GM23338 (cell line): ENCODE data around the gene FAM162B. TPM values are rescaled to one million over a fixed set of nuclear protein-coding genes. Genes with fewer than 3 reads are reported as not detected.

ENCODE experiments used
- ATAC-seq: fragments of 200-7000 bp; cut with Tn5 transposase; 3 replicates; pipeline ENCODE4 v1.9.1; 2020
- DNase-seq: peaks from one replicate; pipeline ENCODE4 v3.0.0-alpha.2; 2015; ENCODE audit warnings: low spot score
- H2AFZ ChIP-seq: fragments of 200-600 bp; sonication (generic); 2 replicates; pipeline ENCODE4 v1.8.0; 2016; ENCODE audit warnings: antibody characterized with exemption, mild to moderate bottlenecking, moderate library complexity
- H3F3A ChIP-seq: fragments of 200-600 bp; sonication (generic); replicated peaks from 2 replicates; pipeline ENCODE4 v1.8.0; 2017; ENCODE audit warnings: antibody characterized with exemption, mixed run types, low read depth
- H3K27ac ChIP-seq: fragments of 200-600 bp; sonication (generic); 2 replicates; pipeline ENCODE4 v1.6.1; 2016; ENCODE audit warnings: low read depth
- H3K27me3 ChIP-seq: fragments of 200-600 bp; sonication (generic); 2 replicates; pipeline ENCODE4 v1.8.0; 2016; ENCODE audit warnings: mild to moderate bottlenecking, mixed run types, moderate library complexity; ENCODE audit not compliant: insufficient read depth
- H3K36me3 ChIP-seq: fragments of 200-600 bp; sonication (generic); 2 replicates; pipeline ENCODE4 v1.8.0; 2016; ENCODE audit warnings: mild to moderate bottlenecking; ENCODE audit not compliant: insufficient read depth
- H3K4me1 ChIP-seq: fragments of 200-600 bp; sonication (generic); 2 replicates; pipeline ENCODE4 v1.8.0; 2016; ENCODE audit warnings: mild to moderate bottlenecking, moderate library complexity; ENCODE audit not compliant: insufficient read depth
- H3K4me2 ChIP-seq: fragments of 200-600 bp; sonication (generic); 2 replicates; pipeline ENCODE4 v1.7.1; 2017; ENCODE audit warnings: mixed run types
- H3K4me3 ChIP-seq: fragments of 200-600 bp; sonication (generic); 2 replicates; pipeline ENCODE4 v1.6.1; 2016; ENCODE audit warnings: mixed run types
- H3K79me2 ChIP-seq: fragments of 200-600 bp; sonication (generic); replicated peaks from 2 replicates; pipeline ENCODE4 v1.8.0; 2017; ENCODE audit warnings: mild to moderate bottlenecking; ENCODE audit not compliant: insufficient read depth
- H3K9me2 ChIP-seq: fragments of 200-600 bp; sonication (generic); 2 replicates; pipeline ENCODE4 v1.8.0; 2017; ENCODE audit not compliant: insufficient read depth
- H4K20me1 ChIP-seq: fragments of 200-600 bp; sonication (generic); replicated peaks from 2 replicates; pipeline ENCODE4 v1.8.0; 2017; ENCODE audit warnings: mild to moderate bottlenecking; ENCODE audit not compliant: insufficient read depth
- H3K27ac Mint-ChIP-seq: 2 replicates; pipeline ENCODE4 v1.8.0; 2020; ENCODE audit warnings: inconsistent platforms, mild to moderate bottlenecking, moderate library complexity, mixed read lengths
- H3K27me3 Mint-ChIP-seq: 3 replicates; pipeline ENCODE4 v1.8.0; 2022; ENCODE audit warnings: low read depth, mild to moderate bottlenecking, moderate library complexity, mixed read lengths, inconsistent platforms; ENCODE audit not compliant: insufficient read depth, poor library complexity
- H3K36me3 Mint-ChIP-seq: 3 replicates; pipeline ENCODE4 v1.8.0; 2021; ENCODE audit warnings: low read depth, mild to moderate bottlenecking, inconsistent platforms, moderate library complexity, mixed read lengths
- H3K4me1 Mint-ChIP-seq: 3 replicates; pipeline ENCODE4 v1.8.0; 2020; ENCODE audit warnings: mild to moderate bottlenecking, inconsistent platforms, mixed read lengths
- H3K4me3 Mint-ChIP-seq: 3 replicates; pipeline ENCODE4 v1.8.0; 2021; ENCODE audit warnings: moderate library complexity, mild to moderate bottlenecking, inconsistent platforms, mixed read lengths
- H3K9me3 Mint-ChIP-seq: 3 replicates; pipeline ENCODE4 v1.8.0; 2020; ENCODE audit warnings: moderate library complexity, mild to moderate bottlenecking, inconsistent platforms, mixed read lengths
- CREB1 ChIP-seq: fragments of 250-450 bp; sonication (Bioruptor Pico); IDR thresholded peaks from 2 replicates; pipeline ENCODE4 v1.5.0; 2020; ENCODE audit warnings: low read depth, mild to moderate bottlenecking, moderate library complexity
- EZH2 ChIP-seq: fragments of 200-600 bp; sonication (generic); IDR thresholded peaks from one replicate; pipeline ENCODE4 v1.8.0; 2017; ENCODE audit warnings: antibody characterized with exemption, mild to moderate bottlenecking, low read depth; ENCODE audit not compliant: unreplicated experiment
- JUNB ChIP-seq: IDR thresholded peaks from one replicate; pipeline ENCODE4 v1.6.1; 2016; ENCODE audit warnings: antibody characterized with exemption; ENCODE audit not compliant: unreplicated experiment
- ZNF114 ChIP-seq: fragments of 250-450 bp; sonication (Bioruptor Pico); IDR thresholded peaks from 2 replicates; pipeline ENCODE4 v1.5.0; 2020; ENCODE audit warnings: mild to moderate bottlenecking, moderate library complexity
- polyA plus RNA-seq: library from polyadenylated mRNA; unstranded; fragments of >200 nt; fragmentation: Nextera tagmentation; extraction: Ambion mirVana; gene quantifications from 2 replicates; pipeline ENCODE4 v1.2.1, GENCODE V29; 2016
- total RNA-seq: library from RNA; depleted of rRNA; stranded (reverse); fragments of >200 nt; shearing (Covaris generic); gene quantifications from 2 replicates; pipeline ENCODE4 v1.2.3, GENCODE V29; 2014
- TF ChIP-seq, protein P1 (sequence below): fragments of 250-450 bp; sonication (Bioruptor Pico); IDR thresholded peaks from 2 replicates; pipeline ENCODE4 v1.5.0; 2020; ENCODE audit warnings: mild to moderate bottlenecking, moderate library complexity
- TF ChIP-seq, protein P2 (sequence below): IDR thresholded peaks from 2 replicates; pipeline ENCODE4 v1.6.1; 2016; ENCODE audit warnings: antibody characterized with exemption

The FAM162B gene
- total and polyA plus RNA-seq, 2 experiments from 2014 or later = 5.9 to 9.3 TPM

DNA sequence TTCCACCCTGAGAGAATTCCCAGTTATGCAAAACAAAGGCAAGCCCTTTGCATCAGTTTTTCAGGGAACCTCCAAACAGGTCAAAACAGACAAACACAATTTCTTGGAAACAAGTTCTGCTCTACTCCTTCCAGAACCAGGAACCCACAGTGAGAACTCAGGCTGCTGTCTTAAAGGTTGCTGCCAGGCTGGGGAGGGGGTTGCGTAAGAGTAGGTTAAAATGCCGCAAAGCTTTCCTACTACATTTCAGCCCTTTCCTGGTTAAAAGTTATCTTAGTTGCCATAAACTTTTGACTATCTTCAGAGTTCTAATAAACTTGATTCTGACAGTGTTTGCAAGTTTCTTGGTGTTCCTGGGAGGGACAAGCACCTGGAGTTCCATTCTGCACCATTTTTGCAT is 50.8 kb downstream of the FAM162B start:
- no peak for ATAC-seq
- H3K4me2 ChIP-seq = no peak overlapping the region
- H3K4me3 ChIP-seq = no peak overlapping the region
- 0 out of 2 replicates have a peak, but pooled peaks cover 7% of the 10 kb centered on the region for H4K20me1 ChIP-seq
- H3K9me3 Mint-ChIP-seq = no peaks in the 10 kb centered on the region; the same call in 2 of the 3 replicates
- peaks cover 66% of the 10 kb centered on the region for H3K36me3 Mint-ChIP-seq
- no peak overlapping the region for H3K27ac ChIP-seq
- H3K4me1 Mint-ChIP-seq = peaks cover 2% of the 10 kb centered on the region; the same call in 1 of the 3 replicates
- TF ChIP-seq EZH2 (no peak), JUNB (no peak), ZNF114 (CRISPR knock-in tag) (no peak), CREB1 (CRISPR knock-in tag) (no peak)
- TF ChIP-seq, protein P1, sequence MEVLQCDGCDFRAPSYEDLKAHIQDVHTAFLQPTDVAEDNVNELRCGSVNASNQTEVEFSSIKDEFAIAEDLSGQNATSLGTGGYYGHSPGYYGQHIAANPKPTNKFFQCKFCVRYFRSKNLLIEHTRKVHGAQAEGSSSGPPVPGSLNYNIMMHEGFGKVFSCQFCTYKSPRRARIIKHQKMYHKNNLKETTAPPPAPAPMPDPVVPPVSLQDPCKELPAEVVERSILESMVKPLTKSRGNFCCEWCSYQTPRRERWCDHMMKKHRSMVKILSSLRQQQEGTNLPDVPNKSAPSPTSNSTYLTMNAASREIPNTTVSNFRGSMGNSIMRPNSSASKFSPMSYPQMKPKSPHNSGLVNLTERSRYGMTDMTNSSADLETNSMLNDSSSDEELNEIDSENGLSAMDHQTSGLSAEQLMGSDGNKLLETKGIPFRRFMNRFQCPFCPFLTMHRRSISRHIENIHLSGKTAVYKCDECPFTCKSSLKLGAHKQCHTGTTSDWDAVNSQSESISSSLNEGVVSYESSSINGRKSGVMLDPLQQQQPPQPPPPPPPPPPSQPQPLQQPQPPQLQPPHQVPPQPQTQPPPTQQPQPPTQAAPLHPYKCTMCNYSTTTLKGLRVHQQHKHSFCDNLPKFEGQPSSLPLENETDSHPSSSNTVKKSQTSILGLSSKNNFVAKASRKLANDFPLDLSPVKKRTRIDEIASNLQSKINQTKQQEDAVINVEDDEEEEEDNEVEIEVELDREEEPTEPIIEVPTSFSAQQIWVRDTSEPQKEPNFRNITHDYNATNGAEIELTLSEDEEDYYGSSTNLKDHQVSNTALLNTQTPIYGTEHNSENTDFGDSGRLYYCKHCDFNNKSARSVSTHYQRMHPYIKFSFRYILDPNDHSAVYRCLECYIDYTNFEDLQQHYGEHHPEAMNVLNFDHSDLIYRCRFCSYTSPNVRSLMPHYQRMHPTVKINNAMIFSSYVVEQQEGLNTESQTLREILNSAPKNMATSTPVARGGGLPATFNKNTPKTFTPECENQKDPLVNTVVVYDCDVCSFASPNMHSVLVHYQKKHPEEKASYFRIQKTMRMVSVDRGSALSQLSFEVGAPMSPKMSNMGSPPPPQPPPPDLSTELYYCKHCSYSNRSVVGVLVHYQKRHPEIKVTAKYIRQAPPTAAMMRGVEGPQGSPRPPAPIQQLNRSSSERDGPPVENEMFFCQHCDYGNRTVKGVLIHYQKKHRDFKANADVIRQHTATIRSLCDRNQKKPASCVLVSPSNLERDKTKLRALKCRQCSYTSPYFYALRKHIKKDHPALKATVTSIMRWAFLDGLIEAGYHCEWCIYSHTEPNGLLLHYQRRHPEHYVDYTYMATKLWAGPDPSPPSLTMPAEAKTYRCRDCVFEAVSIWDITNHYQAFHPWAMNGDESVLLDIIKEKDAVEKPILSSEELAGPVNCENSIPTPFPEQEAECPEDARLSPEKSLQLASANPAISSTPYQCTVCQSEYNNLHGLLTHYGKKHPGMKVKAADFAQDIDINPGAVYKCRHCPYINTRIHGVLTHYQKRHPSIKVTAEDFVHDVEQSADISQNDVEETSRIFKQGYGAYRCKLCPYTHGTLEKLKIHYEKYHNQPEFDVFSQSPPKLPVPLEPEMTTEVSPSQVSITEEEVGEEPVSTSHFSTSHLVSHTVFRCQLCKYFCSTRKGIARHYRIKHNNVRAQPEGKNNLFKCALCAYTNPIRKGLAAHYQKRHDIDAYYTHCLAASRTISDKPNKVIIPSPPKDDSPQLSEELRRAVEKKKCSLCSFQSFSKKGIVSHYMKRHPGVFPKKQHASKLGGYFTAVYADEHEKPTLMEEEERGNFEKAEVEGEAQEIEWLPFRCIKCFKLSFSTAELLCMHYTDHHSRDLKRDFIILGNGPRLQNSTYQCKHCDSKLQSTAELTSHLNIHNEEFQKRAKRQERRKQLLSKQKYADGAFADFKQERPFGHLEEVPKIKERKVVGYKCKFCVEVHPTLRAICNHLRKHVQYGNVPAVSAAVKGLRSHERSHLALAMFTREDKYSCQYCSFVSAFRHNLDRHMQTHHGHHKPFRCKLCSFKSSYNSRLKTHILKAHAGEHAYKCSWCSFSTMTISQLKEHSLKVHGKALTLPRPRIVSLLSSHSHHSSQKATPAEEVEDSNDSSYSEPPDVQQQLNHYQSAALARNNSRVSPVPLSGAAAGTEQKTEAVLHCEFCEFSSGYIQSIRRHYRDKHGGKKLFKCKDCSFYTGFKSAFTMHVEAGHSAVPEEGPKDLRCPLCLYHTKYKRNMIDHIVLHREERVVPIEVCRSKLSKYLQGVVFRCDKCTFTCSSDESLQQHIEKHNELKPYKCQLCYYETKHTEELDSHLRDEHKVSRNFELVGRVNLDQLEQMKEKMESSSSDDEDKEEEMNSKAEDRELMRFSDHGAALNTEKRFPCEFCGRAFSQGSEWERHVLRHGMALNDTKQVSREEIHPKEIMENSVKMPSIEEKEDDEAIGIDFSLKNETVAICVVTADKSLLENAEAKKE (CRISPR knock-in tag) = no peak
- TF ChIP-seq, protein P2, sequence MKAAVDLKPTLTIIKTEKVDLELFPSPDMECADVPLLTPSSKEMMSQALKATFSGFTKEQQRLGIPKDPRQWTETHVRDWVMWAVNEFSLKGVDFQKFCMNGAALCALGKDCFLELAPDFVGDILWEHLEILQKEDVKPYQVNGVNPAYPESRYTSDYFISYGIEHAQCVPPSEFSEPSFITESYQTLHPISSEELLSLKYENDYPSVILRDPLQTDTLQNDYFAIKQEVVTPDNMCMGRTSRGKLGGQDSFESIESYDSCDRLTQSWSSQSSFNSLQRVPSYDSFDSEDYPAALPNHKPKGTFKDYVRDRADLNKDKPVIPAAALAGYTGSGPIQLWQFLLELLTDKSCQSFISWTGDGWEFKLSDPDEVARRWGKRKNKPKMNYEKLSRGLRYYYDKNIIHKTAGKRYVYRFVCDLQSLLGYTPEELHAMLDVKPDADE = no peak
- no peak overlapping the region for H2AFZ ChIP-seq
- no peak overlapping the region for H3K4me3 Mint-ChIP-seq
- H3K4me1 ChIP-seq = no peaks in the 10 kb centered on the region
- no peaks in the 10 kb centered on the region for H3K27me3 Mint-ChIP-seq
- no peaks in the 10 kb centered on the region; the same call in 1 of the 2 replicates for H3K79me2 ChIP-seq
- H3K27ac Mint-ChIP-seq = no peak overlapping the region
- H3K27me3 ChIP-seq = no peaks in the 10 kb centered on the region
- H3F3A ChIP-seq = no peaks in the 10 kb centered on the region
- peaks cover 8% of the 10 kb centered on the region; the same call in 1 of the 2 replicates for H3K36me3 ChIP-seq
- no peaks in the 10 kb centered on the region for H3K9me2 ChIP-seq
- DNase-seq = no peak
